BLaER1 (cell line): ENCODE measurements around the gene USP54.
"Not testable (repeated sequence)": the region's sequence is repeated elsewhere in the genome, so short reads cannot be mapped to it uniquely, and the experiment has no call there.

ENCODE experiments used
- H3K27ac ChIP-seq: shearing (Covaris generic); formaldehyde crosslinking; 2 replicates; pipeline ENCODE4 v1.8.1; 2022
- H3K27me3 ChIP-seq: shearing (Covaris generic); formaldehyde crosslinking; 2 replicates; pipeline ENCODE4 v1.8.1; 2022
- H3K36me3 ChIP-seq: shearing (Covaris generic); formaldehyde crosslinking; 2 replicates; pipeline ENCODE4 v1.8.1; 2022
- H3K4me1 ChIP-seq: shearing (Covaris generic); formaldehyde crosslinking; 2 replicates; pipeline ENCODE4 v1.8.1; 2022
- H3K4me2 ChIP-seq: shearing (Covaris generic); formaldehyde crosslinking; 2 replicates; pipeline ENCODE4 v1.8.1; 2022
- H3K4me3 ChIP-seq: shearing (Covaris generic); formaldehyde crosslinking; 2 replicates; pipeline ENCODE4 v1.8.1; 2022
- H3K9ac ChIP-seq: shearing (Covaris generic); formaldehyde crosslinking; 2 replicates; pipeline ENCODE4 v1.8.1; 2022
- H3K9me3 ChIP-seq: shearing (Covaris generic); formaldehyde crosslinking; 2 replicates; pipeline ENCODE4 v1.8.1; 2022
- H4K20me1 ChIP-seq: shearing (Covaris generic); formaldehyde crosslinking; 2 replicates; pipeline ENCODE4 v1.8.1; 2022
- Cebpa-rat ChIP-seq: shearing (Covaris generic); IDR thresholded peaks from 2 replicates; pipeline ENCODE4 v1.8.1; 2022

The USP54 gene

DNA sequence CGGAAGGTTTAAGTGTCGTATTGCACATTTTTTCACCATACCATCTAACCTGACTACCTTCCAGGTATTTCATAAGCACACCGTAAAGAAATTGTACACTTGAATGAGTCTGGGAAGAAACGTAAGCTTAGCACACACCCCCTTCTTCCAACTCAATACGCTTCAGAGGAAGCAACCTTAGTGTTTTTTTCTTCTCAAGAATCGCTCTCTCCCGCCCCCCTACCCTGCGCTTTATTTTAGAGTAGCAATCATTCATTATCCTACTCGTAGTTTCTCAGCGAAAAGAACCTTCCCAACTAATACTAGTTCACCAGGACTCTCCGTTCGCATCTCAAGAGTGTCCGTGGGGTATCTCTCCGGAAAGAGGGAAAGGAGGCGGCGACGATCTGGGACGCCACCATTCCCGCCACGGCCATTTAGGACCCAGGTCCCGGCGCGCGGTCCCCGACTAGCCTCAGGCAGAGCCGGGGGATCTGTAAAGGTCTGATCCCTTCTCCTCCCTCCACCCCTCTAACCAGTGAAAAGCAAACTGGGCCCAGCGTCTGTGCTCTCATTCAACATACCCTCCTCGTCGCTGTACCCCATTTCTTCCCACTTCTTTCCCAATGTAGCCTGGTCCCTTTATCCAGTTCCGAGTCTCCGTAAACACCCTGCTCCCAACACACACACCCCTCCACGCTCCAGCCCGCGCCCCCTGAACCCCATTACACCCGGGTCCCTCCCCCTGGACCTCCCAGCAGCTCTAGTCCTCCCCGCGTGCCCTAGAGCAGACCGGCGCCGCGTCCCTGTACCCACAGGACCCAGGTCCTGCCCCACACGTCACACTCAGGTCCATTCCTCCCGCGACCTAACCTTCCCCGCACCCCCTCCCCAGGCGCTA is 34.1 kb upstream of the USP54 start:
- H3K4me1 ChIP-seq = peaks cover 21% of the 10 kb centered on the region
- no peaks in the 10 kb centered on the region for H4K20me1 ChIP-seq
- peak overlapping the region; percentile 90 for H3K4me3 ChIP-seq
- H3K9me3 ChIP-seq = no peaks in the 10 kb centered on the region
- no peak for TF ChIP-seq Cebpa-rat
- H3K27ac ChIP-seq = 0 out of 2 replicates have a peak overlapping the region, but pooled peaks have one; percentile 49
- H3K27me3 ChIP-seq = no peaks in the 10 kb centered on the region
- H3K9ac ChIP-seq = peak overlapping the region; percentile 86
- H3K4me2 ChIP-seq = peak overlapping the region; percentile 81
- H3K36me3 ChIP-seq = no peaks in the 10 kb centered on the region

- H4K20me1 ChIP-seq = no peaks in the 10 kb centered on the region
- no peak overlapping the region for H3K27ac ChIP-seq
- H3K9ac ChIP-seq = no peak overlapping the region
- no peaks in the 10 kb centered on the region for H3K36me3 ChIP-seq
- H3K4me3 ChIP-seq = no peak overlapping the region
- H3K4me2 ChIP-seq = no peak overlapping the region
- peaks cover 28% of the 10 kb centered on the region for H3K4me1 ChIP-seq
- no peak for TF ChIP-seq Cebpa-rat
- no peaks in the 10 kb centered on the region for H3K9me3 ChIP-seq
- no peaks in the 10 kb centered on the region for H3K27me3 ChIP-seq
Observed at GRCh38 chr10:73623056-73623455, 31.9 kb upstream of the USP54 start.

DNA sequence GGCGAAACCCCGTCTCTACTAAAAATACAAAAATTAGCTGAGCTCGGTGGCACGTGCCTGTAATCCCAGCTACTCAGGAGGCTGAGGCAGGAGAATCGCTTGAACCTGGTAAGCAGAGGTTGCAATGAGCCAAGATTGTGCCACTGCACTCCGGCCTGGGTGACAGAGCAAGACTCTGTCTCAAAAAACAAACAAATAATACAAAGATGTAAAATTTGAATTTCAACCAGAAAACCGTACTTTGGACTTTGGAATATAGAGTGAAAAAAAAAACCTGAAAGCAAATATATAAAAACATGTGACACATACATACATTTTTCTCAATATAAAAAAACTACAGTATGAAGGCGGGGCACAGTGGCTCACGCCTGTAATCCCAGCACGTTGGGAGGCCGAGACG is 29.8 kb upstream of the USP54 start:
- H3K9me3 ChIP-seq, H3K36me3 ChIP-seq, H3K4me3 ChIP-seq, H3K9ac ChIP-seq, H4K20me1 ChIP-seq, H3K27ac ChIP-seq, H3K4me2 ChIP-seq, H3K27me3 ChIP-seq: not testable (repeated sequence)
- H3K4me1 ChIP-seq = peaks cover 16% of the 10 kb centered on the region

GRCh38 chr10:73617143-73617542 is 26.0 kb upstream of the USP54 start:
- not testable (repeated sequence) for H3K4me1 ChIP-seq, H3K9ac ChIP-seq, H4K20me1 ChIP-seq, H3K27me3 ChIP-seq, H3K4me2 ChIP-seq, H3K4me3 ChIP-seq, H3K36me3 ChIP-seq, H3K27ac ChIP-seq, H3K9me3 ChIP-seq

- Histone ChIP-seq H4K20me1 (no peaks in the 10 kb centered on the region), H3K4me2 (no peak overlapping the region), H3K27me3 (no peaks in the 10 kb centered on the region), H3K27ac (no peak overlapping the region), H3K4me3 (no peak overlapping the region), H3K36me3 (no peaks in the 10 kb centered on the region), H3K9me3 (no peaks in the 10 kb centered on the region), H3K9ac (no peak overlapping the region), H3K4me1 (peaks cover 11% of the 10 kb centered on the region)
- TF ChIP-seq Cebpa-rat = no peak
Observed at GRCh38 chr10:73614720-73615119, 23.6 kb upstream of the USP54 start.

GRCh38 chr10:73609116-73609515 is 18.0 kb upstream of the USP54 start:
- Histone ChIP-seq H3K36me3 (no peaks in the 10 kb centered on the region), H3K4me2 (no peak overlapping the region), H4K20me1 (no peaks in the 10 kb centered on the region), H3K9ac (no peak overlapping the region), H3K4me1 (peaks cover 6% of the 10 kb centered on the region; the same call in 1 of the 2 replicates), H3K27me3 (no peaks in the 10 kb centered on the region), H3K27ac (no peak overlapping the region), H3K4me3 (no peak overlapping the region), H3K9me3 (no peaks in the 10 kb centered on the region)
- no peak for TF ChIP-seq Cebpa-rat

DNA sequence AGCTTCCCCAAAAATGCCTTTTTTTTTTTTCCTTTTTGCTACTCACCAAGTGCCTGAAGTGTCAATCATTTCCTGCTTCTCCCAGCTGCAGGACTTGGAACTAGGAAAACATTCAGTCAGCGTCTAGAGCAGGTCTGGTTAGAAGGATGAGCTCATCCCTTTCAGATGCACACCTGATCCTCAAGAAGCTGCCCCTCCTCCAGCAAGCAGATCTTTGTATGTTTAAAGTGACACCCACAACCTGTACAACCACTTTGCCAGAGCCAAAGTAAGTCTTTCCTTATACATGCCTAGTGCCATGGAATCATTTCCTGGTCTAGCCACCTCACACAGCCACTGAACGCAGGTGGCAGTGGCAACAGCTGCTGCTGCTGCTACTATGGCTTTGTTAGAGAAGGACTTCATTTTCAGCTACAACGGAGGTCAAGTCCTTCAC is 10.4 kb upstream of the USP54 start:
- H4K20me1 ChIP-seq = no peaks in the 10 kb centered on the region
- no peak overlapping the region for H3K9ac ChIP-seq
- TF ChIP-seq Cebpa-rat = no peak
- H3K36me3 ChIP-seq = no peaks in the 10 kb centered on the region
- H3K9me3 ChIP-seq = no peaks in the 10 kb centered on the region
- no peaks in the 10 kb centered on the region for H3K27me3 ChIP-seq
- no peak overlapping the region for H3K27ac ChIP-seq
- no peak overlapping the region for H3K4me3 ChIP-seq
- H3K4me1 ChIP-seq = no peaks in the 10 kb centered on the region
- no peak overlapping the region for H3K4me2 ChIP-seq

DNA sequence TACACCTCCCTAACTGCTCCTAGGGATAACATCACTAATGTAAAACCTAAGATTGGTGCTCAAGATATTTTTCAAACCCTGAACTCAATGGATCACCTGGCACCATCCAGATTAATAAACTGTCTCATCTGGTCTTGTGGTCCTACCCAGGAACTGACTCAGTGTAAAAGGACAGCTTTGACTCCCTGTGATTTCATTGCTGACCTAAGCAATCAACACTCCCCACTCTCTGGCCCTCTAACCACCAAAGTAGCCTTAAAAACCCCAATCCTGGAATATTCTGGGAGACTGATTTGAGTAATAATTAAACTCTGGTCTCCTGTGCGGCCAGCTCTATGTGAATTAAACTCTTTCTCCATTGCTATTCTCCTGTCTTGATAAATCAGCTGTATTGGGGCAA is 6.2 kb upstream of the USP54 start:
- H3K36me3 ChIP-seq = no peaks in the 10 kb centered on the region
- no peak for TF ChIP-seq Cebpa-rat
- H3K4me2 ChIP-seq = no peak overlapping the region
- no peaks in the 10 kb centered on the region for H3K27me3 ChIP-seq
- no peaks in the 10 kb centered on the region for H4K20me1 ChIP-seq
- H3K27ac ChIP-seq = no peak overlapping the region
- no peaks in the 10 kb centered on the region for H3K9me3 ChIP-seq
- H3K9ac ChIP-seq = no peak overlapping the region
- H3K4me1 ChIP-seq = peaks cover 2% of the 10 kb centered on the region
- H3K4me3 ChIP-seq = no peak overlapping the region

GRCh38 chr10:73593812-73594211 is 2.7 kb upstream of the USP54 start:
- H3K36me3 ChIP-seq = no peaks in the 10 kb centered on the region
- no peak overlapping the region for H3K4me2 ChIP-seq

GRCh38 chr10:73593110-73593509 is 2.0 kb upstream of the USP54 start:
- Histone ChIP-seq H3K27me3 (no peaks in the 10 kb centered on the region), H3K4me1 (peaks cover 18% of the 10 kb centered on the region), H3K4me2 (no peak overlapping the region), H3K9ac (no peak overlapping the region), H3K4me3 (no peak overlapping the region), H3K27ac (no peak overlapping the region), H4K20me1 (no peaks in the 10 kb centered on the region), H3K36me3 (no peaks in the 10 kb centered on the region), H3K9me3 (no peaks in the 10 kb centered on the region)
- TF ChIP-seq Cebpa-rat = no peak

More at GRCh38 chr10:73593812-73594211, 2.7 kb upstream of the USP54 start:
- Histone ChIP-seq H4K20me1 (no peaks in the 10 kb centered on the region), H3K27me3 (no peaks in the 10 kb centered on the region), H3K27ac (no peak overlapping the region), H3K9me3 (no peaks in the 10 kb centered on the region), H3K4me3 (no peak overlapping the region), H3K4me1 (peaks cover 18% of the 10 kb centered on the region), H3K9ac (no peak overlapping the region)
- TF ChIP-seq Cebpa-rat = no peak
